IPS-NIHi7 (cell line): ENCODE data around the gene CXCL6.

Experiments used
- DNase-seq: peaks from one replicate; pipeline ENCODE4 v3.0.0; 2012; ENCODE audit warnings: mixed read lengths; ENCODE audit errors: extremely low spot score

CXCL6 gene

GRCh38 chr4:73842696-73843095 lies 6.2 kb downstream of the CXCL6 start:
- DNase-seq: no peak

- no peak for DNase-seq
Observed at GRCh38 chr4:73843369-73843768, 6.9 kb downstream of the CXCL6 start.

DNA sequence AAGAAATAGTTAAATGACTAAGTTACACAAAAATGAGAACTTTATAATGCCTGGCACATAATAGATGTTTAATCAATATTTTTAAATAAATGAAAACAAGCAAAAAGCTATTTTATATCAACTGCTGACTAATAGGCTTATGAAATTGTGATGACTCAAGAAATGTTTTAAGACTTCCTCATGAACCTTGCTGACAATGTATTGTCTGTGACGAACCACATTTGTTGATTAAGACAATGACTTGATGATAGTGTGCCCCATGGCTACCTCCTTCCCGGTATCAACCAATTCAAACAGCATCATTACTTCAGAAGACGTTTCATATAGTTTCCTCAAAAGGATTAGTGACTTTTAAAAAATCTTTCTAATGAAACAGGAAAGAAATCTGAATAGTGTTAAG lies 7.9 kb downstream of the CXCL6 start:
- DNase-seq: no peak

GRCh38 chr4:73844806-73845205 lies 8.3 kb downstream of the CXCL6 start:
- no peak for DNase-seq

DNA sequence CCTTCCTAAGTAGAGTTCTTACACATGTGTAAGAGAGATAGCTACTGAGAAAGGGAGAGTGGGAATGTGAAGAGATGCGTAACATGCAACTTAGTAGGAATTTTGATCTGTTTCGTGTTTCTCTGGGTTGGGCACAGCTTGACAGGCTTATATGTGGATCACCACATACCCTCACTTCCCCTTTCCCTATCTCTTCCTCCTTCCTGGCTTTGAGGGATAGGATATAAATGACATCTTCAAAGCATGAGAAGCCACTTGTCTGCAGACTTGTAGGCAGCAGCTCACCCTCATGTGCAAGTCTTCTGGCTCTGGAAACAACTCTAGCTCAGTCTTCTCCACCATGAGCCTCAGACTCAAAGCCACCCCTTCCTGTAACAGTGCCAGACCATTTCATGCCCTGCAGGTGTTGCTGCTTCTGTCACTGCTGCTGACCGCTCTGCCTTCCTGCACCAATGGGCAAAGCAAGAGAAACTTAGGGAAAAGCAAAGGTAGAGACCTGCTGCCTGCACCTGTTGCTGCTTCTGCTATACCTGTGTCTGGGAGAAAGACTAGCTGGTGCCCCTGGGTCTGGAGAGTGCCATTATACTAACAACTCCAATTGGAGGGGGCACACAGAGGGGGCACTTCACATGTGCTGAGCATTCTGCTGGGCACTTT lies 11.2 kb downstream of the CXCL6 start:
- no peak for DNase-seq

DNA sequence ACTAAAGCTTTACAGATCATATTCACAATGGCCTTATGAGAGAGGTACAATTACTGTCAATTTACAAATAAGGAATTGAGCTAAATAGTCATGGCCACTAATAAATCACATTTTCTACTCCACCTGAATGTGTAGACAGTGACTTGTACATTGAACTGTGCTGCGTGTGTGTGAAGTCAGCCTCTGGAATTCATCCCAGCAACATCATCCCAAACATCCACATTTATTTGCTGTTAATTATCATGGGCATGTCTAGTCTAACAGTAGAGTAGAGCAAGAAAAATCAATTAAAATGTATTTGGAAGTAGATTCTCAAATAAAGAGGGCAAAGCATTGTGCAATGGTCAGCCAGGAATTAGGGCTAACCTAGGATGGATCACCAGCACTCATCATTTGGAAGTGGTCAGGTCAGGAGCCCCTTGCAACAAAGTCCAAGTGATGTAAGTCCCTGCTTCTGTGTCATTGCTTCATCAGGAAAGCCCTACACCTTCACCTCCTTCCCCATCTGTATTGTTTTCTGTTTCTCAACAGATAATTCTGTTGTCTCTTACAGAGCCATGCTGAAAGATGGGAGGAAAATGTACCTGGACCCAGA lies 11.8 kb downstream of the CXCL6 start:
- no peak for DNase-seq

GRCh38 chr4:73850261-73850970 lies 13.9 kb downstream of the CXCL6 start:
- DNase-seq: no peak

DNA sequence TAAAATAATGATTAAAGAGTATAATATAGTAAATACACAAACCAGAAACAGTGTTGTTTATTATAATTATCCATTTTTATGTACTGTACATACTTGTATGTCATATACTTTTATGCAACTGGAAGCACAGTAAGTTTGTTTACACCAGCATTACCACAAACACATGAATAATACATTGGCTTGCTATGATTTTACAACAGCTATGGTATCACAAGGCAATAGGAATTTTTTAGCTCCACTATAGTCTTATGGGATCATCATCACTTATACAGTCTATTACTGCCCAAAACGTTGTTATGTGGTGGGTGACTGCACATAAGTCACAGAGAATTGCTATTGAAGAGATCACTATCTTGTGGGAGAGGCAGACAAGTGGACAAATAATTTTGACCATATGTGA lies 14.8 kb downstream of the CXCL6 start:
- DNase-seq: no peak

- no peak for DNase-seq
Observed at GRCh38 chr4:73852771-73853170, 16.3 kb downstream of the CXCL6 start.

- DNase-seq: peak; percentile 79
Observed at GRCh38 chr4:73853246-73853704, 16.8 kb downstream of the CXCL6 start, which contains the start of gene PF4V1. PF4V1 (plus strand) TSS chr4:73853296; CDS start chr4:73853363, 67 bp downstream.

- no peak for DNase-seq
Observed at GRCh38 chr4:73853718-73854473, 17.4 kb downstream of the CXCL6 start.

DNA sequence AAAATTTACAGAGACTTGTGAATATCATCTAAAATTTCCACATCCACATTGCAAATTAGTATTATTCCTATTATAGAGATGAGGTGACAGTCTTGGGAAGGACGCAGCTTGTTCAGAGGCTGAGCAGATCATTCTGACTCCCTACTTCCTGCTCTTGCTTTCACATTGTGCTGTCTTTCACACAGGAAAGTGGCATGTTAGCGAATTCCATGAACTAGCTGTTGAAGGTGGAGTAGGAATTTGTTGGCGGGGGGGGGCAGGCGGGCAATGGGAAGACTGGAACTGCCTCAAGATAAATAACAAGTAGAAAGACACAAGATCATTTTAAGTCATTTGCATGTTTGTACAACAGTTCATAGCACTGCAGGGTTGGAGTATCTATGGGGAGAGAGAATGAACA lies 18.9 kb downstream of the CXCL6 start:
- DNase-seq: no peak

GRCh38 chr4:73856518-73856917 lies 20.0 kb downstream of the CXCL6 start:
- no peak for DNase-seq

GRCh38 chr4:73859614-73860088 lies 23.2 kb downstream of the CXCL6 start:
- DNase-seq: no peak

DNA sequence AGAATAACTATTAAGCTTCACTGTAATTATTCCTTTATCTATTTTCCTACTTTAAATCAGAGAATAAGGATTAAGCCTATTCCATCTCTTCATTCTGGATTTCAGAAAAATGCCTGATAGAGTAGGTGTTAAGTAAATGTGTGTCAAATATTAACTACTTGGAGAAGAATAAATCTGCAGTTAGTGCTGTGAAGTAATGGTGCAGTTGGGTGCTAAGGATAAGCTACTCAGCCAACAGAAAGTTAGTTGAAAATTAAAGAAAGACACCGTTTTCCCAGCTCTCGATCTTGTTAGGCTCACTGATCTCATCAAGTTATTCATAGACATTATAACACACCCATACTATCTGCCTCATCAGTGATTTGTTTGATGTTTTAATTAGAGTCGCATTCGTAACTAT lies 23.7 kb downstream of the CXCL6 start:
- DNase-seq: no peak

DNA sequence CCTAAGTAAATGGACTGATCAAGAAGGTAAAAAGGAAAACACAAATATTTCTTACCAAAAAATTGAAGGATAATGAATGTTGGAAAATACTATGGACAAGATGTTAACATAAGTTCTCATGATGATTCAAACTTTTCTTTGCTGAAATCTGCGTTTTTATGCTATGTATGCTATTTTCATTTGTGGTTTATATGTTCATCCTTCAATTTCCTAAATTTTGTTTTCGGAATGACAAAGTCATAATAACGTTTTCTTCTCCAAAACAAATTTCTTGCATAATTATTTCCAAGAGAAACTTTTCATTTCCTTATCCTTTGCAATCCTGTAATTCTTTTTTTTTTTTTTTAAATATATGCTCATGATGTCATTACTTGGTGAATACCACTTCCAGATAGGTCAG lies 24.4 kb downstream of the CXCL6 start:
- no peak for DNase-seq

GRCh38 chr4:73862322-73862721 lies 25.8 kb downstream of the CXCL6 start:
- DNase-seq: no peak

GRCh38 chr4:73864365-73864764 lies 27.9 kb downstream of the CXCL6 start:
- peak; percentile 52 for DNase-seq

- DNase-seq: no peak
Observed at GRCh38 chr4:73864961-73865360, 28.5 kb downstream of the CXCL6 start.

GRCh38 chr4:73865431-73866096 lies 29.1 kb downstream of the CXCL6 start:
- no peak for DNase-seq

GRCh38 chr4:73866246-73866645 lies 29.8 kb downstream of the CXCL6 start:
- no peak for DNase-seq

GRCh38 chr4:73867783-73868182 lies 31.3 kb downstream of the CXCL6 start:
- DNase-seq: peak; percentile 34
